T-helper 17 cell (primary cell): ENCODE data around the gene HOXD12. TPM values are rescaled to one million over a fixed set of nuclear protein-coding genes. Genes with fewer than 3 reads are reported as not detected.

Experiments
- ATAC-seq: fragments of 150-1000 bp; cut with Tn5 transposase; 2 replicates; pipeline ENCODE4 v1.10.0; 2021; ENCODE audit warnings: mild to moderate bottlenecking, moderate library complexity
- DNase-seq, 3 donors: peaks; one replicate each; pipeline versions ENCODE4 v3.0.0 to v3.0.0-alpha.2; 2020 to 2021
- H3K9me3 ChIP-seq: one replicate; pipeline ENCODE4 v1.7.0; 2013; ENCODE audit warnings: low read length, mild to moderate bottlenecking; ENCODE audit not compliant: control insufficient read depth, poor library complexity, severe bottlenecking
- H3K27ac Mint-ChIP-seq: one replicate; pipeline ENCODE4 v1.8.0; 2022; ENCODE audit warnings: mild to moderate bottlenecking, moderate library complexity, mixed read lengths
- H3K27me3 Mint-ChIP-seq: one replicate; pipeline ENCODE4 v1.8.0; 2022; ENCODE audit warnings: mixed read lengths
- H3K36me3 Mint-ChIP-seq: one replicate; pipeline ENCODE4 v1.8.0; 2022; ENCODE audit warnings: low read depth, mixed read lengths
- H3K4me1 Mint-ChIP-seq: one replicate; pipeline ENCODE4 v1.8.0; 2022; ENCODE audit warnings: mild to moderate bottlenecking, mixed read lengths
- H3K4me3 Mint-ChIP-seq: one replicate; pipeline ENCODE4 v1.8.0; 2022; ENCODE audit warnings: mild to moderate bottlenecking, moderate library complexity, mixed read lengths
- total RNA-seq, 4 donors: library from RNA in 2 of 4; stranded (reverse) in 2 of 4; gene quantifications; one replicate each; pipeline ENCODE4 v1.2.3 and lab custom pipeline; 2022 to 2026

The HOXD12 gene
- total RNA-seq, 2 donors from 2014 or later: not detected

GRCh38 chr2:176101842-176102241, 2.2 kb downstream of the HOXD12 start:
- H3K4me3 Mint-ChIP-seq: no peak overlapping the region
- H3K27me3 Mint-ChIP-seq: peaks cover 94% of the 10 kb centered on the region
- peaks cover 8% of the 10 kb centered on the region for H3K9me3 ChIP-seq
- H3K4me1 Mint-ChIP-seq: peaks cover 20% of the 10 kb centered on the region
- H3K36me3 Mint-ChIP-seq: peaks cover 7% of the 10 kb centered on the region
- no peak for ATAC-seq
- H3K27ac Mint-ChIP-seq: no peak overlapping the region
- no peak for DNase-seq

DNA sequence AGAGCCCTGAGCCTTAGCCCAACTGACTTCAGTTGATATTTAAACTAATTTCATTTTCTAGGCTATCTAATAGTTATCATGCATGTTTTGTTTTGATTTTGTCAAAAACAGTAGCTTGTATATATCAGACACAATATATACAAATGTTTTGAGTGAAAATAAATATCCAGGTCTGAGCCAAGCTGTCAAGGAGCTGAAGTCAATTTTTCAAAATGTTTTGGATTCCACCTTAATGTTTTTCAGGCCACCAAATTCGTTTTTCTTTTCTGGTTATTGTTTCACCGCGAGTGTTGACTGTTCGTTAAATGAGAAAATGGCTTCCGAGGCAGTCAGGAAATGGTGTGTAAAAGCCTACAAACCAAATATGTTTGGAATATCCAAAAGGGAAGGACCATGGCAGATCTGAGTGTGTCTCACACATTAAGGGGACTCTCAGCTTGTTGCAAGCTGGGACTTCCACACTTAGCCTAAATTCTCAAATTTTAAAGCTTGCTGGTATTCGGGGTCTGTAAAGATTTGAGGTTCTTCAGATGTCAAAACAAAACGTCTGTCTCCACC, 2.8 kb downstream of the HOXD12 start:
- Mint-ChIP-seq H3K4me1 (peaks cover 16% of the 10 kb centered on the region), H3K36me3 (peaks cover 7% of the 10 kb centered on the region), H3K27ac (peak overlapping the region; percentile 27), H3K4me3 (no peak overlapping the region), H3K27me3 (peaks cover 88% of the 10 kb centered on the region)
- peaks cover 8% of the 10 kb centered on the region for H3K9me3 ChIP-seq
- ATAC-seq (no peak), DNase-seq (no peak)

GRCh38 chr2:176103194-176103593, 3.6 kb downstream of the HOXD12 start:
- Mint-ChIP-seq H3K27ac (no peak overlapping the region), H3K4me1 (peaks cover 11% of the 10 kb centered on the region), H3K27me3 (peaks cover 80% of the 10 kb centered on the region), H3K36me3 (peaks cover 5% of the 10 kb centered on the region), H3K4me3 (peak overlapping the region; percentile 34)
- peaks cover 8% of the 10 kb centered on the region for H3K9me3 ChIP-seq
- DNase-seq: no peak
- ATAC-seq: no peak

DNA sequence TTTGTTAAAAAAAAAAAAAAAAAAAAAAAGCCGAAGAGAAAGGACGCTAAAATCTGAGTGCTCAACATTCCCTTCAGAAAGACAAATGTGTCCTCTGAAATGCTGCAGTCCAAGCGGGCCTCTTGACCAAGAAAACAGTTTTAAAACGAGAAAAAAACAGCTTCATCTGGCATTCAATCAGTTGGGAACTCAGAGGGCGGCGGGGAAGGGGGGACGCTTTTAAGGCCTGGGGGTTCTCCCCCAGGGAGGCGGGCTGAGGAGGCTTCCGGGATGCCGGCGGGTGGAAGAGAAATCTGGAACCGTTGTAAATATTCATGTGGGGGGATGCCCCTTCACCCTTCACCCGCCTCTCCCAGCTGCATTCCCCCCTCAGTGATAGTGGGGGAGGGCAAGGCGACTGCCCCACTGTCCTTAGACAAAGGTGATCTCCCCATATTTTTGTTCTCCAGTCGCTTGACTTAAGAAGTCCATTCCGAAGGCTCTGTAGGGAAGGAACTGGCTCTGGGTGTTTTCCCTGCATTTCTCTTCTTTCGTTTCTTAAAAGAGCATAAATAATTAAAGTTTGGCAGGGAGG, 4.2 kb downstream of the HOXD12 start:
- no peak overlapping the region for H3K4me3 Mint-ChIP-seq
- H3K27me3 Mint-ChIP-seq: peaks cover 78% of the 10 kb centered on the region
- DNase-seq (no peak), ATAC-seq (no peak)
- peaks cover 8% of the 10 kb centered on the region for H3K9me3 ChIP-seq
- H3K27ac Mint-ChIP-seq: no peak overlapping the region
- H3K4me1 Mint-ChIP-seq: peaks cover 11% of the 10 kb centered on the region
- H3K36me3 Mint-ChIP-seq: peaks cover 5% of the 10 kb centered on the region

GRCh38 chr2:176104316-176105077, 4.9 kb downstream of the HOXD12 start:
- DNase-seq (no peak), ATAC-seq (no peak)
- Mint-ChIP-seq H3K4me3 (peak overlapping the region; percentile 28), H3K27ac (no peak overlapping the region), H3K36me3 (peaks cover 5% of the 10 kb centered on the region), H3K27me3 (peaks cover 78% of the 10 kb centered on the region), H3K4me1 (peaks cover 11% of the 10 kb centered on the region)
- H3K9me3 ChIP-seq: peaks cover 8% of the 10 kb centered on the region

GRCh38 chr2:176105078-176105729, 5.6 kb downstream of the HOXD12 start:
- H3K36me3 Mint-ChIP-seq: peaks cover 5% of the 10 kb centered on the region
- H3K27ac Mint-ChIP-seq: peak overlapping the region; percentile 1
- peaks cover 8% of the 10 kb centered on the region for H3K9me3 ChIP-seq
- H3K4me1 Mint-ChIP-seq: peaks cover 11% of the 10 kb centered on the region
- no peak overlapping the region for H3K4me3 Mint-ChIP-seq
- no peak for DNase-seq
- no peak for ATAC-seq
- peaks cover 80% of the 10 kb centered on the region for H3K27me3 Mint-ChIP-seq

DNA sequence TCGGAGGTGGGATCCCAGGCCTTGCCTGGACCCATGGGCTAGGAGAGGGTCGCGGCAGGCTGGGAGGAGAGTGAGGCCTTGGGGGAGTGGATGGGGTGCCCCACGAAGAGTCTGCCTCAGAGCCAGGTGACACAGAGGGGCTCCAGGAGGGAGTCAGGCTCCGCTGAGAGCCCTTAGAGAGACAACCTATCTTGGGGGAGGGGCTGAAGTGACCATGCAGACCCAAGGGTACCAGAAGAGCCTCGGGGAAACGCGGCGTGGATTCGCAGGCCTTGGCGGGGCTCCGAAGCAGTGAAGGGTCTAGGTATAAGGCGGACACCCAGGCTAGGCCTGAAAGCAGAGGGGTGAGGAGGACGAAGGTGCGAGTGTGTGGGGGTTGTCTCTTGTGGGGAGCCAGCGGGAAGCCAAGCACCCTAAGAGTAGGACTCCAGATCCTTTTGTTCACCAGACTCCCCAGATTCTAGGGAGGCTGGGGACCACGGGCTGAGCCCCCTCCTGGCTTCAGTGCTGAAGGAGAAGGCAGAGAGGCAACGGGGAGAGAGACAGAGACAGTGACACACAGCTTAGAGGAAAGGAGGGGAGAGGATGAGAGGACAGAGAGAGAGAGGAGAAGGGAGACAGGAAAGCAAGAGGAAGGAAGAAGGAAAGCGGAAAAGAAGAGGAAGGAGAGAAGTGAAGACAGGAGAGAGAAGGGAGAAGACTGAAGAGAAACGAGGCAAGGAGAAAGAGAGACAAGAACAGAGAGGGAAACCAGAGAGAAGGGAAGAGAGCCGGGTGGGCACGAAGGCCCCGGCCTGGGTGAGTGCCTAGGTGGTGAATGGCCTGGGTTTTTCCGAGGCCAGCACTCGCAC, 6.4 kb downstream of the HOXD12 start:
- Mint-ChIP-seq H3K36me3 (peaks cover 5% of the 10 kb centered on the region), H3K27ac (peak overlapping the region; percentile 1), H3K27me3 (peaks cover 80% of the 10 kb centered on the region), H3K4me1 (peaks cover 11% of the 10 kb centered on the region), H3K4me3 (peak overlapping the region; percentile 68)
- H3K9me3 ChIP-seq: peaks cover 8% of the 10 kb centered on the region
- DNase-seq: no peak
- ATAC-seq: no peak

- Mint-ChIP-seq H3K27me3 (peaks cover 80% of the 10 kb centered on the region), H3K27ac (peak within 1 kb of the TSS; percentile 1), H3K4me3 (peak within 1 kb of the TSS; percentile 68), H3K4me1 (peaks cover 11% of the 10 kb centered on the region), H3K36me3 (peaks cover 6% of the 10 kb centered on the region)
- DNase-seq (no peak), ATAC-seq (no peak)
- peaks cover 8% of the 10 kb centered on the region for H3K9me3 ChIP-seq
Measured at GRCh38 chr2:176106581-176107539, 7.3 kb downstream of the HOXD12 start, which contains the start of gene HOXD11. TSS of gene HOXD11 (plus strand) at chr2:176107280. CDS start at chr2:176107356, 76 bp downstream.

DNA sequence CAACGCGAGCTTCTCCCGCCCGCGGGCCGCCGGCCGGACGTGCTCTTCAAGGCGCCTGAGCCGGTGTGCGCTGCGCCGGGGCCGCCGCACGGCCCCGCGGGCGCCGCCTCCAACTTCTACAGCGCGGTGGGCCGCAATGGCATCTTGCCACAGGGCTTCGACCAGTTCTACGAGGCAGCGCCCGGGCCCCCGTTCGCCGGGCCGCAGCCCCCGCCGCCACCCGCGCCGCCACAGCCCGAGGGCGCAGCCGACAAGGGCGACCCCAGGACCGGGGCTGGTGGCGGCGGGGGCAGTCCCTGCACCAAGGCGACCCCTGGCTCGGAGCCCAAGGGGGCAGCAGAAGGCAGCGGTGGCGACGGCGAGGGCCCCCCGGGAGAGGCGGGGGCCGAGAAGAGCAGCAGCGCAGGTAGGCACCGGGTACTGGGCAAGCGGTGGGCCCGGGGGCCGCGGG, 8.2 kb downstream of the HOXD12 start:
- Mint-ChIP-seq H3K4me3 (no peak overlapping the region), H3K27me3 (peaks cover 80% of the 10 kb centered on the region), H3K36me3 (peaks cover 6% of the 10 kb centered on the region), H3K27ac (no peak overlapping the region), H3K4me1 (peaks cover 11% of the 10 kb centered on the region)
- peaks cover 8% of the 10 kb centered on the region for H3K9me3 ChIP-seq
- DNase-seq (no peak), ATAC-seq (no peak)

DNA sequence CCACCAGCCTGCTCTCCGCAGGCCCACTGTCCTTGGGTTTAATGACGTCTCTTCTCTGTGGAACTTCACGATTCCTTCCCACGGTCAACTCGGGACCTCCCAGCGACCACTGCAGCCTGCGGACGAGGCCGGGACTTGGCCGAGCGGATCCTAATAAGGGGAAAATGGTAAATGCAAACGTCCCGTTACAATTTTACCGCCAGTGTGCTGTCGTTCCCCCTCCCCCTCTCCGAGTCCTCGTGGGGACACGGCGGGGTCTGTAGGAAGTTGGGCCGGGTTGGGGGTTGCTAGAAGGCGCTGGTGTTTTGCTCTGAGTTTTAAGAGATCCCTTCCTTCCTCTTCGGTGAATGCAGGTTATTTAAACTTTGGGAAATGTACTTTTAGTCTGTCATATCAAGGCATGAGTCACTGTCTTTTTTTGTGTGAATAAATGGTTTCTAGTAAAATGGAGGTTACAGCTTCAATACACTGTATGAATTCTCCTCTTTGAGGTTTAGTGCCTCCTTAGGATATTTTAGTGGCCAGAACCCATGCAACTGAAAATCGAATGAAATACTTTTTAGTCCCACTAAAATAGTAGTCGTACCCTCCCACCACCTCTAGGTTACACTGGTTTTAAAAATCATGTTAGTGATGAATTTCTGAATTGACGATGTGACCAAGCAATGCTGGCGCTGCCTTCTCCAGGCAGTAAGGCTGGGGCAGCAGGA, 9.8 kb downstream of the HOXD12 start:
- Mint-ChIP-seq H3K27ac (peak overlapping the region; percentile 77), H3K4me1 (peaks cover 10% of the 10 kb centered on the region), H3K4me3 (peak overlapping the region; percentile 47), H3K27me3 (peaks cover 82% of the 10 kb centered on the region), H3K36me3 (peaks cover 6% of the 10 kb centered on the region)
- peaks cover under 1% of the 10 kb centered on the region for H3K9me3 ChIP-seq
- no peak for ATAC-seq
- no peak for DNase-seq

- DNase-seq (no peak), ATAC-seq (no peak)
- H3K27ac Mint-ChIP-seq: peak overlapping the region; percentile 77
- no peak overlapping the region for H3K4me3 Mint-ChIP-seq
- H3K9me3 ChIP-seq: no peaks in the 10 kb centered on the region
- H3K27me3 Mint-ChIP-seq: peaks cover 82% of the 10 kb centered on the region
- peaks cover 6% of the 10 kb centered on the region for H3K36me3 Mint-ChIP-seq
- H3K4me1 Mint-ChIP-seq: peaks cover 9% of the 10 kb centered on the region
Measured at GRCh38 chr2:176109946-176110345, 10.4 kb downstream of the HOXD12 start.
